CD8-positive, alpha-beta memory T cell (primary cell): Measurements from ENCODE around the gene SEC62. TPM values are rescaled to one million over a fixed set of nuclear protein-coding genes. Genes with fewer than 3 reads are reported as not detected.

Experiments
- CTCF ChIA-PET: fragments of 350-600 bp; sonication (Branson Sonifier 250); formaldehyde crosslinking; loops from one replicate; lab custom pipeline; 2021; ENCODE audit warnings: antibody characterized with exemption; lab: Charles Lee
- POLR2A ChIA-PET: fragments of 350-600 bp; sonication (Branson Sonifier 250); formaldehyde crosslinking; loops from one replicate; lab custom pipeline; 2021; ENCODE audit warnings: antibody characterized with exemption; lab: Charles Lee
- DNase-seq, 5 donors: peaks; one replicate each; pipeline versions ENCODE4 v3.0.0 to v3.0.0-alpha.2; 2020 to 2022; ENCODE audit warnings: mixed read lengths in 1 of 5
- H3K27ac ChIP-seq: one replicate; pipeline ENCODE4 v1.7.0; 2013; ENCODE audit warnings: low read depth, mild to moderate bottlenecking, low read length, moderate library complexity
- H3K27me3 ChIP-seq: 2 replicates; pipeline ENCODE4 v1.7.0; 2013; ENCODE audit warnings: low read length, mild to moderate bottlenecking; ENCODE audit not compliant: insufficient read depth, poor library complexity, severe bottlenecking
- H3K36me3 ChIP-seq: 2 replicates; pipeline ENCODE4 v1.7.0; 2013; ENCODE audit warnings: mild to moderate bottlenecking, low read length, moderate library complexity; ENCODE audit not compliant: insufficient read depth
- H3K4me1 ChIP-seq: 2 replicates; pipeline ENCODE4 v1.7.0; 2013; ENCODE audit warnings: mild to moderate bottlenecking, low read length, moderate library complexity; ENCODE audit not compliant: insufficient read depth
- H3K4me3 ChIP-seq: 2 replicates; pipeline ENCODE4 v1.7.0; 2013; ENCODE audit warnings: mild to moderate bottlenecking, low read length
- H3K9me3 ChIP-seq: 2 replicates; pipeline ENCODE4 v1.7.0; 2013; ENCODE audit warnings: mild to moderate bottlenecking, low read length
- H3K27ac Mint-ChIP-seq, 8 donors: one replicate each; pipeline ENCODE4 v1.8.0; 2020 to 2021; ENCODE audit warnings: mixed read lengths in 8 of 8, mild to moderate bottlenecking in 6 of 8, inconsistent platforms in 3 of 8, moderate library complexity in 3 of 8
- H3K27me3 Mint-ChIP-seq, 2 donors: one replicate each; pipeline ENCODE4 v1.8.0; 2020 to 2021; ENCODE audit warnings: mixed read lengths in 2 of 2, mild to moderate bottlenecking in 1 of 2, moderate library complexity in 1 of 2
- H3K36me3 Mint-ChIP-seq, 3 donors: one replicate each; pipeline ENCODE4 v1.8.0; 2020 to 2021; ENCODE audit warnings: mixed read lengths in 3 of 3, inconsistent platforms in 1 of 3, mild to moderate bottlenecking in 1 of 3
- H3K4me1 Mint-ChIP-seq, 3 donors: one replicate each; pipeline ENCODE4 v1.8.0; 2020 to 2021; ENCODE audit warnings: mixed read lengths in 3 of 3, inconsistent platforms in 1 of 3, mild to moderate bottlenecking in 1 of 3
- H3K4me3 Mint-ChIP-seq, 7 donors: one replicate each; pipeline ENCODE4 v1.8.0; 2020 to 2021; ENCODE audit warnings: mixed read lengths in 7 of 7, mild to moderate bottlenecking in 6 of 7, moderate library complexity in 4 of 7, inconsistent platforms in 2 of 7
- H3K9me3 Mint-ChIP-seq, 5 donors: one replicate each; pipeline ENCODE4 v1.8.0; 2020 to 2022; ENCODE audit warnings: mixed read lengths in 5 of 5, mild to moderate bottlenecking in 3 of 5, moderate library complexity in 2 of 5, inconsistent platforms in 1 of 5
- polyA plus RNA-seq: library from polyadenylated mRNA; unstranded; fragments of 300-500 nt; fragmentation: Illumina TruSeq; gene quantifications from one replicate; pipeline ENCODE4 v1.2.3, GENCODE V29; 2021
- total RNA-seq, 2 experiments: library from RNA; stranded (reverse); gene quantifications; one replicate each; pipeline ENCODE4 v1.2.3, GENCODE V29; 2021

The SEC62 gene
- total and polyA plus RNA-seq, 3 experiments from 2014 or later: 66.7 to 190 (median 68.3) TPM

DNA sequence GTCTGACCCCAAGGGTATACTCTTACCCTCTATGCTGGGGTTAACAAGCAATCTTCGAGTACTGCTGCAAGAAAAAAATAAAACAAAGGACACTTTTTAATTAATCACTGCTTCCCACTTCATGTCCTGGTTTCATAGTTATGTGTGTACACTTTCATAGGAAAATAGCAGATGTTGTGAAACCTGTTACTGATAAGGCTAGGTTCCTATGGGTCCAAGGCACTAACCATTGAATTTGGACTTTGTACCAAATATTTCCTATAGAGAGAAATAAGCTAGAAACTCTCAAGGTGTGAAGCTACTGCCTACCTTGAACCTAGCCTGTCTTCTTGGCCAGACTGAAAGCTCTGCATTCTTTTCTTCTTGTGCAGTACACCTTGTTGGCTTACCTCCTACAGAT lies 56.6 kb downstream of the SEC62 start:
- no peaks in the 10 kb centered on the region for H3K9me3 ChIP-seq
- no peaks in the 10 kb centered on the region for H3K36me3 ChIP-seq
- no peak overlapping the region for H3K4me3 ChIP-seq
- no peak overlapping the region for H3K27ac ChIP-seq
- peaks cover 0 to 3% (median 0%) of the 10 kb centered on the region in 5 donors for H3K9me3 Mint-ChIP-seq
- peaks cover 1 to 25% of the 10 kb centered on the region in 2 donors for H3K27me3 Mint-ChIP-seq
- no peak for DNase-seq
- peaks cover 12 to 18% (median 15%) of the 10 kb centered on the region in 3 donors for H3K4me1 Mint-ChIP-seq
- peaks cover 24% of the 10 kb centered on the region for H3K4me1 ChIP-seq
- ChIA-PET POLR2A (no interaction called here), CTCF (no interaction called here)
- no peak overlapping the region for H3K4me3 Mint-ChIP-seq
- no peak overlapping the region for H3K27ac Mint-ChIP-seq
- H3K27me3 ChIP-seq: no peaks in the 10 kb centered on the region
- peaks cover 0 to 4% (median 2%) of the 10 kb centered on the region in 3 donors for H3K36me3 Mint-ChIP-seq

GRCh38 chr3:170024581-170024980 lies 58.0 kb downstream of the SEC62 start:
- POLR2A ChIA-PET: no interaction called here
- Mint-ChIP-seq H3K36me3 (peaks cover 0 to 4% (median 0%) of the 10 kb centered on the region in 3 donors), H3K9me3 (peaks cover 0 to 5% (median 0%) of the 10 kb centered on the region in 5 donors), H3K4me1 (peaks cover 12 to 18% (median 15%) of the 10 kb centered on the region in 3 donors), H3K4me3 (no peak overlapping the region), H3K27me3 (peaks cover 1 to 15% of the 10 kb centered on the region in 2 donors), H3K27ac (no peak overlapping the region)
- Histone ChIP-seq H3K4me3 (no peak overlapping the region), H3K36me3 (no peaks in the 10 kb centered on the region), H3K9me3 (no peaks in the 10 kb centered on the region), H3K27ac (no peak overlapping the region), H3K4me1 (peaks cover 24% of the 10 kb centered on the region), H3K27me3 (no peaks in the 10 kb centered on the region)
- no peak for DNase-seq
- CTCF ChIA-PET: interaction anchor here (1.6 kb wide), 1 partner anchor 9 kb away, joined by 3 read pairs; no protein-coding TSS in a partner anchor

- Mint-ChIP-seq H3K4me1 (peaks cover 19 to 30% (median 20%) of the 10 kb centered on the region in 3 donors), H3K9me3 (peaks cover 0 to 5% (median 0%) of the 10 kb centered on the region in 5 donors), H3K27me3 (peaks cover 1 to 12% of the 10 kb centered on the region in 2 donors), H3K27ac (peak overlapping the region in 4 of 8 donors; percentile 18 to 81 (median 44)), H3K36me3 (peaks cover 0 to 4% (median 0%) of the 10 kb centered on the region in 3 donors), H3K4me3 (peak overlapping the region in 4 of 7 donors; percentile 22 to 65 (median 30))
- no peak overlapping the region for H3K4me3 ChIP-seq
- CTCF ChIA-PET: no interaction called here
- no peaks in the 10 kb centered on the region for H3K27me3 ChIP-seq
- DNase-seq: peak in 2 of 5 donors; percentile 21 to 34
- no peaks in the 10 kb centered on the region for H3K36me3 ChIP-seq
- POLR2A ChIA-PET: interaction anchor here (0.6 kb wide), 1 partner anchor 196 kb away, joined by 3 read pairs; no protein-coding TSS in a partner anchor
- no peak overlapping the region for H3K27ac ChIP-seq
- no peaks in the 10 kb centered on the region for H3K9me3 ChIP-seq
- H3K4me1 ChIP-seq: peaks cover 18% of the 10 kb centered on the region
These were observed 60.9 kb downstream of the SEC62 start for GRCh38 chr3:170027233-170028102.

- Histone ChIP-seq H3K4me3 (peak overlapping the region; percentile 40), H3K36me3 (no peaks in the 10 kb centered on the region), H3K27me3 (no peaks in the 10 kb centered on the region), H3K4me1 (peaks cover 33% of the 10 kb centered on the region), H3K9me3 (no peaks in the 10 kb centered on the region), H3K27ac (no peak overlapping the region)
- H3K36me3 Mint-ChIP-seq: peaks cover 0 to 2% (median 0%) of the 10 kb centered on the region in 3 donors
- ChIA-PET CTCF (interaction anchor here (0.7 to 1.2 kb wide), 2 partner anchors 9 to 269 kb away, joined by 3 read pairs; no protein-coding TSS in a partner anchor), POLR2A (interaction anchor here (1.8 kb wide), 1 partner anchor 67 kb away, joined by 10 read pairs; the partner anchor contains the start of gene SEC62)
- H3K27me3 Mint-ChIP-seq: peaks cover 0 to 3% of the 10 kb centered on the region in 2 donors
- DNase-seq: peak; percentile 10 to 82 (median 66)
- peak overlapping the region in 7 of 8 donors; percentile 58 to 87 (median 75) for H3K27ac Mint-ChIP-seq
- peak overlapping the region; percentile 49 to 76 (median 59) for H3K4me3 Mint-ChIP-seq
- H3K4me1 Mint-ChIP-seq: peaks cover 27 to 44% (median 32%) of the 10 kb centered on the region in 3 donors
- H3K9me3 Mint-ChIP-seq: peaks cover 0 to 2% (median 0%) of the 10 kb centered on the region in 5 donors
These were observed 66.9 kb downstream of the SEC62 start for GRCh38 chr3:170033489-170033888.

DNA sequence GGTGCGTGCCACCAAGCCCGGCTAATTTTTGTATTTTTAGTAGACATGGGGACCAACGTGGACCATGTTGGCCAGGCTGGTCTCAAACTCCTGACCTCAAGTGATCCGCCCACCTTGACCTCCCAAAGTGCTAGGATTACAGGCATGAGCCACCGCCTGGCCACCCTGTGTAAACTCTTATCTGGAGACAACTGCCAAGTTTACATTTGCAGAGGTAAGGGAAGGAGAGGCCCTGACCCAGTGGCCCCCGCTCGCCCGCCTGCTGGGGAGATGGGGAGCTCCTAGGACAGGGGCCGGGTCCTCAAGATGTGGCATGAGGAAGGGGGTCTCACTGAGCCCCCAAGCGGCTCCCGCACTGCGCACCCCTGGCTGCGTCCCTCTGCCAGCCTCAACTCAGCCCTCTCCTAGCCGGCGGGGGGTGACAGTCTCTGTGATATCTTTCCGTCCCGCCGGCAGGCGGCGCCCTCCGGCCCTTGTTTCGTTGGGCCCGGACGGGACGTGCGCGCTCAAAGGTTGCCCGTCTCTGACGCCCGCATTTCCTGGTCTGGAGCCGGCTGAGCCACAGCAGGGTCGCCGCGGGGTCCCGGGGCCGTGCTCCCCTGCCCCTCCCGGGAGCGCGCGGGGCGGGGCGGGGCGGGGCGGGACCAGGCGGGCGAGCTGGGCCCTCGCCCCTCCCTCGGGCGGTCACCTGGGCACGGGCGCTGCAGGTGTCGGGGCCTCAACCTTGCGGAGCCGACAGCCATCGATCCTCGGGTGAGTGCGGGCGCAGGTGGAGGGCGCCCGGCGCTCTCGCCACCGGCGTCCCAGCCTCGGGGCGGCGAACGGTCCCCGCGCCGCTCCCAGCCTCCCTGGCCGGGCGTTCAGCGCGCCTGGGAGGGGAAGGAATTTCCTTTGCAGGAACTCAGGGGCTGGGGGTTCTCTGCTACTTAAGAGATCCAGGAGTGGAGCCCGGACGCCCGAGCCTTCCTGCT lies 71.1 kb downstream of the SEC62 start, which contains the start of gene GPR160:
GPR160 (plus strand) TSS at position 533 of the 971 bp plus-strand sequence. CDS start 45,978 bp downstream, outside the sequence.
- POLR2A ChIA-PET: interaction anchor here (0.7 to 0.9 kb wide), 2 partner anchors 11 to 270 kb away, joined by 3 to 7 read pairs; no protein-coding TSS in a partner anchor
- Histone ChIP-seq H3K9me3 (no peaks in the 10 kb centered on the region), H3K4me1 (peaks cover 25% of the 10 kb centered on the region), H3K4me3 (peak within 1 kb of the TSS; percentile 71), H3K36me3 (no peaks in the 10 kb centered on the region), H3K27ac (peak within 1 kb of the TSS; percentile 39), H3K27me3 (no peaks in the 10 kb centered on the region)
- CTCF ChIA-PET: interaction anchor here (0.6 to 1.6 kb wide), 7 partner anchors 9 to 274 kb away, joined by 3 to 6 read pairs (median 3); partner anchors contain the start of gene SEC62
- peaks cover 0 to 3% of the 10 kb centered on the region in 2 donors for H3K27me3 Mint-ChIP-seq
- peaks cover 0 to 2% (median 0%) of the 10 kb centered on the region in 3 donors for H3K36me3 Mint-ChIP-seq
- H3K4me3 Mint-ChIP-seq: peak within 1 kb of the TSS; percentile 84 to 94 (median 88)
- peak; percentile 70 to 85 (median 76) for DNase-seq
- peaks cover 27 to 31% (median 27%) of the 10 kb centered on the region in 3 donors for H3K4me1 Mint-ChIP-seq
- no peaks in the 10 kb centered on the region for H3K9me3 Mint-ChIP-seq
- H3K27ac Mint-ChIP-seq: peak within 1 kb of the TSS in 7 of 8 donors; percentile 12 to 82 (median 80)

GRCh38 chr3:170038434-170039110 lies 72.0 kb downstream of the SEC62 start:
- peak overlapping the region; percentile 71 for H3K4me3 ChIP-seq
- POLR2A ChIA-PET: interaction anchor here (0.8 kb wide), 1 partner anchor 269 kb away, joined by 5 read pairs; the partner anchor contains the start of gene ACTRT3
- peaks cover 0 to 3% of the 10 kb centered on the region in 2 donors for H3K27me3 Mint-ChIP-seq

More at GRCh38 chr3:170038434-170039110, 72.0 kb downstream of the SEC62 start:
- Histone ChIP-seq H3K27me3 (no peaks in the 10 kb centered on the region), H3K36me3 (no peaks in the 10 kb centered on the region), H3K4me1 (peaks cover 17% of the 10 kb centered on the region), H3K27ac (peak overlapping the region; percentile 39), H3K9me3 (no peaks in the 10 kb centered on the region)
- peak in 4 of 5 donors; percentile 1 to 51 (median 32) for DNase-seq
- Mint-ChIP-seq H3K27ac (peak overlapping the region in 7 of 8 donors; percentile 12 to 82 (median 80)), H3K9me3 (no peaks in the 10 kb centered on the region), H3K4me3 (peak overlapping the region; percentile 84 to 94 (median 88)), H3K36me3 (peaks cover 0 to 2% (median 0%) of the 10 kb centered on the region in 3 donors), H3K4me1 (peaks cover 18 to 23% (median 19%) of the 10 kb centered on the region in 3 donors)
- CTCF ChIA-PET: interaction anchor here (0.6 to 1.6 kb wide), 6 partner anchors 9 to 276 kb away, joined by 3 to 6 read pairs (median 3); no protein-coding TSS in a partner anchor
